Small intestine (tissue), 7 donors: ENCODE results near the gene AK5. TPM values are rescaled to one million over a fixed set of nuclear protein-coding genes. Genes with fewer than 3 reads are reported as not detected.

Experiments used
- DNase-seq, 2 donors: peaks; one replicate each; pipeline versions ENCODE4 v3.0.0 to v3.0.0-alpha.2; 2013
- FAIRE-seq: peaks from 2 replicates; lab custom pipeline; 2012; peaks lifted over from hg19 to GRCh38; lab: Jason Lieb, UNC
- H3K27ac ChIP-seq, 3 donors: one replicate each; pipeline ENCODE4 v1.5.1; 2013; ENCODE audit warnings: low read length in 2 of 3, mild to moderate bottlenecking in 2 of 3, control low read depth in 1 of 3, inconsistent platforms in 1 of 3, low read depth in 1 of 3, moderate library complexity in 1 of 3
- H3K27me3 ChIP-seq, 3 donors: one replicate each; pipeline ENCODE4 v1.6.1; 2013; ENCODE audit warnings: low read length in 3 of 3, inconsistent platforms in 1 of 3; ENCODE audit not compliant: control insufficient read depth in 3 of 3, insufficient read depth in 3 of 3
- H3K36me3 ChIP-seq, 3 donors: one replicate each; pipeline ENCODE4 v1.6.1; 2013; ENCODE audit warnings: low read length in 3 of 3, inconsistent platforms in 1 of 3, low read depth in 1 of 3, mild to moderate bottlenecking in 1 of 3, moderate library complexity in 1 of 3; ENCODE audit not compliant: control insufficient read depth in 3 of 3, insufficient read depth in 2 of 3
- H3K4me1 ChIP-seq, 3 donors: one replicate each; pipeline ENCODE4 v1.6.1; 2013; ENCODE audit warnings: low read length in 2 of 3, inconsistent platforms in 1 of 3, low read depth in 1 of 3, mild to moderate bottlenecking in 1 of 3, moderate library complexity in 1 of 3; ENCODE audit not compliant: control insufficient read depth in 3 of 3, insufficient read depth in 2 of 3
- H3K4me3 ChIP-seq, 3 donors: one replicate each; pipeline ENCODE4 v1.5.1; 2013; ENCODE audit warnings: low read length in 3 of 3, control low read depth in 1 of 3, inconsistent platforms in 1 of 3, low read depth in 1 of 3, mild to moderate bottlenecking in 1 of 3, moderate library complexity in 1 of 3
- H3K9me3 ChIP-seq, 2 donors: one replicate each; pipeline ENCODE4 v1.6.1; 2013; ENCODE audit warnings: low read depth in 1 of 2, low read length in 1 of 2; ENCODE audit not compliant: control insufficient read depth in 2 of 2, insufficient read depth in 1 of 2
- WGBS, 3 donors: extraction: QIAGEN DNeasy Blood & Tissue Kit; methylation state at CpG; one replicate each; pipeline ENCODE4 v1.1.7; 2013; 5-methylcytosine and 5-hydroxymethylcytosine counted together
- polyA plus RNA-seq, 4 donors: library from polyadenylated mRNA; stranded (reverse) in 3 of 4; unstranded in 1 of 4; fragments of 200-250 nt in 3 of 4; fragments of 120-200 nt in 1 of 4; gene quantifications; one replicate each; pipeline versions ENCODE4 v1.2.1 to v1.2.3, GENCODE V29; 2013
- donor health status: healthy with polysubstance abuse.
- donor health status: control.
- donor health status: control.
- donor health status: Bipolar disorder and iron deficiency.
- donor health status: healthy.

AK5 gene
- polyA plus RNA-seq, 4 donors = 0.27 to 2.6 (median 0.61) TPM; not detected in 1

- Histone ChIP-seq H3K4me3 (no peak overlapping the region), H3K9me3 (no peaks in the 10 kb centered on the region), H3K27ac (no peak overlapping the region), H3K27me3 (no peaks in the 10 kb centered on the region), H3K4me1 (no peaks in the 10 kb centered on the region), H3K36me3 (no peaks in the 10 kb centered on the region)
- WGBS, 3 donors = 87 to 89% (median 89%) methylated on average over 3 of the region's 3 CpGs
- DNase-seq (no peak), FAIRE-seq (no peak)
Observed at GRCh38 chr1:77385551-77385950, 103.7 kb downstream of the AK5 start.

- no peaks in the 10 kb centered on the region for H3K36me3 ChIP-seq
- H3K27ac ChIP-seq = no peak overlapping the region
- H3K27me3 ChIP-seq = no peaks in the 10 kb centered on the region
- H3K4me1 ChIP-seq = no peaks in the 10 kb centered on the region
- no peak for DNase-seq
- no peaks in the 10 kb centered on the region for H3K9me3 ChIP-seq
- H3K4me3 ChIP-seq = no peak overlapping the region
- FAIRE-seq = no peak
Observed at GRCh38 chr1:77386276-77386675, 104.5 kb downstream of the AK5 start.

GRCh38 chr1:77387553-77387952, 105.7 kb downstream of the AK5 start:
- Histone ChIP-seq H3K9me3 (no peaks in the 10 kb centered on the region), H3K4me3 (no peak overlapping the region), H3K36me3 (no peaks in the 10 kb centered on the region), H3K4me1 (no peaks in the 10 kb centered on the region), H3K27me3 (no peaks in the 10 kb centered on the region), H3K27ac (no peak overlapping the region)
- FAIRE-seq (no peak), DNase-seq (no peak)
- 57 to 66% (median 63%) methylated on average over 1 of the region's 1 CpG for WGBS, 3 donors

- 59 to 72% (median 62%) methylated on average over 3 of the region's 3 CpGs for WGBS, 3 donors
- H3K27me3 ChIP-seq = no peaks in the 10 kb centered on the region
Observed at GRCh38 chr1:77388661-77389060, 106.8 kb downstream of the AK5 start.

GRCh38 chr1:77392486-77392885, 110.7 kb downstream of the AK5 start:
- peaks cover 0 to 3% (median 2%) of the 10 kb centered on the region in 3 donors for H3K27me3 ChIP-seq
- 85 to 93% (median 86%) methylated on average over 4 of the region's 4 CpGs for WGBS, 3 donors
- no peak overlapping the region for H3K4me3 ChIP-seq
- no peaks in the 10 kb centered on the region for H3K4me1 ChIP-seq
- no peaks in the 10 kb centered on the region for H3K9me3 ChIP-seq
- no peak overlapping the region for H3K27ac ChIP-seq
- FAIRE-seq = no peak
- DNase-seq = no peak
- H3K36me3 ChIP-seq = no peaks in the 10 kb centered on the region

More at GRCh38 chr1:77388661-77389060, 106.8 kb downstream of the AK5 start:
- no peak overlapping the region for H3K4me3 ChIP-seq
- no peaks in the 10 kb centered on the region for H3K4me1 ChIP-seq
- no peaks in the 10 kb centered on the region for H3K9me3 ChIP-seq
- H3K36me3 ChIP-seq = no peaks in the 10 kb centered on the region
- FAIRE-seq = no peak
- DNase-seq = no peak
- H3K27ac ChIP-seq = no peak overlapping the region

- H3K27me3 ChIP-seq = peaks cover 0 to 3% (median 2%) of the 10 kb centered on the region in 3 donors
- DNase-seq (no peak), FAIRE-seq (no peak)
- no peaks in the 10 kb centered on the region for H3K9me3 ChIP-seq
- H3K27ac ChIP-seq = no peak overlapping the region
- WGBS, 3 donors = 20 to 66% (median 60%) methylated on average over 1 to 2 of the region's 2 CpGs
- H3K4me3 ChIP-seq = no peak overlapping the region
- no peaks in the 10 kb centered on the region for H3K4me1 ChIP-seq
- no peaks in the 10 kb centered on the region for H3K36me3 ChIP-seq
Observed at GRCh38 chr1:77394166-77394565, 112.3 kb downstream of the AK5 start.

- FAIRE-seq = no peak
Observed at GRCh38 chr1:77395051-77395450, 113.2 kb downstream of the AK5 start.

GRCh38 chr1:77398152-77398551, 116.3 kb downstream of the AK5 start:
- H3K4me3 ChIP-seq = no peak overlapping the region
- H3K4me1 ChIP-seq = no peaks in the 10 kb centered on the region
- no peak for FAIRE-seq
- H3K36me3 ChIP-seq = no peaks in the 10 kb centered on the region
- DNase-seq = no peak
- WGBS, 3 donors = 58 to 66% (median 59%) methylated on average over 3 of the region's 3 CpGs
- H3K9me3 ChIP-seq = no peaks in the 10 kb centered on the region
- no peak overlapping the region for H3K27ac ChIP-seq
- H3K27me3 ChIP-seq = peaks cover 0 to 3% (median 2%) of the 10 kb centered on the region in 3 donors

More at GRCh38 chr1:77395051-77395450, 113.2 kb downstream of the AK5 start:
- no peaks in the 10 kb centered on the region for H3K9me3 ChIP-seq
- H3K36me3 ChIP-seq = no peaks in the 10 kb centered on the region
- H3K27me3 ChIP-seq = peaks cover 0 to 3% (median 2%) of the 10 kb centered on the region in 3 donors
- H3K4me1 ChIP-seq = no peaks in the 10 kb centered on the region
- no peak overlapping the region for H3K4me3 ChIP-seq
- H3K27ac ChIP-seq = no peak overlapping the region
- DNase-seq = no peak
